NCI-H146 treated with DMSO at 0.1 percent for 48 hours (cell line): Measurements from ENCODE around the gene TOLLIP.

Experiments
- DNase-seq: peaks from one replicate; lab custom pipeline; 2025; ENCODE audit not compliant: unreplicated experiment; lab: John Stamatoyannopoulos, UW

TOLLIP gene

DNA sequence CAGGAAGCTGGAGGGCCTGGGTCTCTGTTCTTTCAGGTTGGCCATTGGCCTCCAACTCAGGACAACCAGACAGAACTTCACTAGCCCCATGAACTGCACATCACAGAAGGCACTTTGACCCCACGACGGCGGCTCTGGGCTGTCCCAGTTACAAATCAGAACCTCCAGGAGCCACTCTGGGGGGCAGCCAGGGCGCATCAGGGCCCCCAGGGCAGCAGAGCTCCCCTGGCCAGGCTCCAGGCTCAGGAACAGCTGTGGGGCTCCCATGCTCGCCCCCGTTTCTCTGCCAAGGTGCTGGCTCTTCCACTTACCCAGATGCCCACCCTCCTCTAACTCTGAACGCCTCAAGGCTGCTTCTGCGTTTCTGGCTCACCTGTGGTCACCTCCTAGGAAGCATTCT, 25.5 kb downstream of the TOLLIP start:
- no peak for DNase-seq

DNA sequence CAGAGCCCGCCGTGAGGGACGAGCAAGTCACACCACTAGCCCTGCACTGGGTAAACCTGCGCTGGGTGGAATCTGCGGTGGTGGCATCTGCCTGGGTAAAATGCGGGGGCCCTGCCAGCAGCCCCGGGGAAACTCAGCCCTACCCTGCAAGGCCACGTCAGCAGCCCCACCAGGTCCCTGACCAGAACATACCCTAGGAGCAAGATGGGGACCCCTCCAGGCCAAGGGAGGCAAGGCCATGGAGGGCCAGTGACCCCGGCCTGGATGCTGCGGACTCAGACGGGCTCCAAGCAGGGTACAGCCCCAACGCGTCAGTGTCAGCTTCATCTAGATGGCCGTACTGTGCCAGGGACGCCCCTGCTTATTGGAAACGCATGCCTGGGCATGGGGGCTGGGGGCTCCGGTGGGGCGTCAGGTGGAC, 26.3 kb downstream of the TOLLIP start:
- no peak for DNase-seq

DNA sequence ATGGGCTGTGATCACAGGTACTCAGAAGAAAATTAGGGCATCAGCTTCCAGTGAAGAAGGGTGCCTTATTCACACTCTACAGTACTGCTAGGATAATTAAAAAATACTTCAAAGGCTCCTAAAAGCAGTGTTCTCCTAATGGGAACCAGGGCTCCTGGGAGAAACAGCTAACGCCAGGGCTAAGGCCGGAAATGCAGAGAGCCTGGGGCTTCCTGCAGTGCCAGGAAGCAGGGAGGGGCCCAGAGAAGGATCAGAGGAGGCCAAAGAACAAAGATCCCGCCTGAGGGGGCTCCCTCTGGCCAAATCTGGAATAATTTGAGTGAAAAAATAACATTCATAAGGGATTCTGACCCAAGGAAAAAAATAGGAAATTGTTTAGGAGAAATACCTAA, 27.5 kb downstream of the TOLLIP start:
- DNase-seq, result no peak

DNA sequence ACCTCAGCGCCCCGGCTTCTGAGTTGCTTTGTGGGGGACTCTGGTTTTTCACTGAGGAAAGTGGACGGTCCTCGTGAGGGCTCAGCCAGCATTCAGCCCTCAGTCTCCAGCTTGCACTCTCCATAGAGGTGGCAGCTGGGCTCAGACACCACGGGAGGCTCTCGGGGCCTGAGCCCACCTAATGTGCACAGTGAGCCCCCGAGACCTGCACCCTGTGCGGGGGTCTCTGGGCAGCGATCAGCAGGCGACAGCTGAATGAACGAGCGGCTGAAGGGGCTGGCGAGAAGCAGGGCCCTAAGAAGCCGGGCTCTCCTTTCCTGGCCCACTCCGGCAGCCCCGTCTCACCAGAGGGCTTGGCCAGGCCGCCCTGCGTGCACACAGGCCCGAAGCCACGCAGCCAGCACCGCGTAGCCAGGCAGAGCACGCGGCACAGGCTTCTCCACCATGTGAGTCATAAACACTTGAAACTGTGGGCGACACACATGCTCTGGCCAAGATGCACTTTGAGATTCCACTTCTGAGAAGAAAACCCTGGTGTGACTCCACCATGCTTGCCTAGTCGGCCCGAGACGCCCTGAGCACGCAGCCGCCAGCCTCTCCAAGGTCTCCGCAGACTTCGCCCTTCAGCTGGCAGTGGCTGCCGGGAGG, 28.0 kb downstream of the TOLLIP start:
- DNase-seq, result no peak

DNA sequence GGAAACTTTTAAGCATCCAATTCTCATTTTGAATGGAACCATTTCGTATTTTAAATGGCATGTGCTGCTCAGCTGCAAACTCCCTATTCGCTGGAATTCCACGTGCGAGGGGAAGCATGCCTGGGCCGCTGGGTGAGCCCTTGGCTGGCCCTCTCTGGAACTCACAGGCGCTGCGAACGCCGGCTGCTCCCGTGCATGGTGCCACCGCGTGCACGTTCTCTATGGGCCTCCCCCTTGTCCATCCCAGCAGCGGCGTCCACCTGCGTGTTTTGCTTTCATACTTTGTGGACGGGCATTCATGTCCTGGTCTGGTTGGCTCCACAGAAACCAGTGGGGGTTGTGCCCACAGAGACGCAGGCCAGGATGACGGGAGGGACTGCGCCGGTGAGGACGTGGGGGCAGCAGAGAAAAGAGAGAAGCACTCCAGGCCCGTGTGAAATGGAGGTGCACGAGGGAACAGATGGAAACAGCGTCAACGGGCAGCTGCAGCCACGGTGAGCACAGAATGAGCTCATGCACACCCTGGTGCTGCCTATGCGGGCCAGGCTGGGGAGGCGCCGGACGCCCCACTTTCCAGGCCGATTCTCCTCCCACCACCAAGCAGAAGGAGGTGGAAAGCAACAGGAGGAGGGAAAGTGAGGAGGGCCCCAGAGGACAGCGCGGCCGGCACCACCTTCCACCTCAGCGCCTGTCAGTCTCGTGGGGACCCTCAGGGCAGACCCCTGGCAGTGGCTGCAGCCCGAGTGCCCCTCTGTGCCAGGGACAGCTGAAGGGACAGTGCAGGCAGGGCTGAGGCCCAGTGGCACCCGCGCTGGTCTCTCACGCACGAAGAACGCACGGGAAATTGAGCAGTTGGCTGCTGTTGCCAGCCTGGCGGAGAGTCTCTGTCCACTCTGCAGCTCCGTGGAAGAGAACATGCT, 29.1 kb downstream of the TOLLIP start:
- no peak for DNase-seq

DNA sequence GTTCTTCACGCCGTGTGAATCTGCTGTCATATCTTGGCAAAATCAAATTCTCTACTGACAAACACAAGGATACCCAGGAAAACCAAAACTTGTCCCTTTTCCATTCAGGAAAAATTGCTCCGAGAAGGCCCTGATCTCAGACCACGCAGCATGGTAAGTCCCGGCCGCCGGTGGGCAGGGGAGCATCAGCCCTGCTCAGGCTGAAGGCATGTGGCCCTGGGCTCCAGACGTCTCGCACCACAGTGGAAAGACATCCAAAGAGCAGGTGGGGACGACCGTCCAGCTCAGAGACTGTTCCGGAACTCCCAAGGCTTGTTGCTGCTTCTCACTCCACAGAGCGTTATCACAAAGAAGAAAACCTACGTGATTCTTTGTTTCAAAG, 29.8 kb downstream of the TOLLIP start:
- no peak for DNase-seq

DNA sequence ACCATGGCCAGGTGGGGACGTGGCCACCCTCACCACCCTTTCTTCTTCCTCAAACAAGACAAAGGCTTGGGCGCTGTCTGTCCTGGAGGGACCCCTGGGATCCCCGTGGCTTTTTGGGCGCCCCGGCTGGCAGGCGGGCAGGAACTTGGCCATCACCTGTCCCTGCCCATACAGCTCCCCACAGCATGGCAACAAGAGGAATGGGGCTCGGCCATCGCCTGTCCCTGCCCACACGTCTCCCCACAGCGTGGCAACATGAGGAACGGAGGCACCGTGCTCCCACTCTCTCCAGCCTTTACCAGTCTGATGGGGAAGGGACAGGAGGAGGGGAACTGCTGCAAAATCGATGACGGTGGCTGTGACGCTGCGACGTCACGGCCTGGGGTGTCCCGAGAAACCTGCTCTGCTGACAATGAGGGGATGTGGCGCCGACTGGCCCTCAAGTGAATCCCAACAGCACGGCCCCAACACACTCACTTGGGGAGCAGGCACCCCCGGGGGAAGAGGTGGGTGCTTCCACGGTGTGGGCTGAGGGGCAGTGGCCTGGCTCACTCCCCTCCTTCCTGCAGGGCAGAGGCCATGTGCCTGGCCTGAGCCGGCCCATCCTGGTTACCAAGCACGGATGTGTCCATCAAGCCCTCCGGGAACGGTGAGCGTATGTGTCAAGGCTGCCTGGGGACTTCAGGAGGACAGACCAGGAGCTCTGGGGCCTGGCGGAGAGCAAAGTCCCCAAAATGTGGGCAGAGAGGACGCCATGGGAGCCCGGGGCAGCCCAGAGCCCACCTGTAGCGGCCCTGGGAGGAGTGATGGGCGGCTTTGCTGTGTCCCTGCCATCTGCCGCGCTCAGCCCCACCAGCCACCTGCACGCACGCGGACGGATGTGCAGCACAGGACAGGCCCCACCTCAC, 30.4 kb downstream of the TOLLIP start:
- DNase-seq, result no peak

DNA sequence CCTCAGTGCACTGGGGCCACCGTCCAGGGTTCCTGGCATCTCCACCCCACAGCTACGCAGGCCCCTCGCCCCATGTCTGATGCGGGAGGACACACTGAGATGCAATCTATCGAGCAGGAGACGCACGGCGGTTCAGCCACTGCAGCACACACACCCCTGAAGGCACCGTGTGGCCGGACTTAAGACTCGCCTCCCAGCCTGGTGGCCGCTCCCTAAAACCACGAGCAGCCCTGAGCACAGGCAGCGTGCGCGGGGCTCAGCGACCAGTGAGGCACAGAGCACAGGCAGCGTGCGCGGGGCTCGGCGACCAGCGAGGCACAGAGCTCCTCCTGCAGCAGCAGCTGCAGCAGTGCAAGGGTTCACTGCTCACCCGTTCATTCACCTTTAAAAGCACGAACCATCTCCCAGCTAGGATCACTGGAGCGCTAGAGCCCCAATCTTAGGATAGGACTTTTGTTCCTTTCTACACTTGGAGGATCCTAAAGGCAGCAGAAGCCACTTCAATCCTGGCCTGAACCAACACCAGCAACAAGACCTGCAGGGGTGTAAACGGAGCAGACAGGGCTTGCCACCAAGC, 31.4 kb downstream of the TOLLIP start:
- DNase-seq, result no peak

DNA sequence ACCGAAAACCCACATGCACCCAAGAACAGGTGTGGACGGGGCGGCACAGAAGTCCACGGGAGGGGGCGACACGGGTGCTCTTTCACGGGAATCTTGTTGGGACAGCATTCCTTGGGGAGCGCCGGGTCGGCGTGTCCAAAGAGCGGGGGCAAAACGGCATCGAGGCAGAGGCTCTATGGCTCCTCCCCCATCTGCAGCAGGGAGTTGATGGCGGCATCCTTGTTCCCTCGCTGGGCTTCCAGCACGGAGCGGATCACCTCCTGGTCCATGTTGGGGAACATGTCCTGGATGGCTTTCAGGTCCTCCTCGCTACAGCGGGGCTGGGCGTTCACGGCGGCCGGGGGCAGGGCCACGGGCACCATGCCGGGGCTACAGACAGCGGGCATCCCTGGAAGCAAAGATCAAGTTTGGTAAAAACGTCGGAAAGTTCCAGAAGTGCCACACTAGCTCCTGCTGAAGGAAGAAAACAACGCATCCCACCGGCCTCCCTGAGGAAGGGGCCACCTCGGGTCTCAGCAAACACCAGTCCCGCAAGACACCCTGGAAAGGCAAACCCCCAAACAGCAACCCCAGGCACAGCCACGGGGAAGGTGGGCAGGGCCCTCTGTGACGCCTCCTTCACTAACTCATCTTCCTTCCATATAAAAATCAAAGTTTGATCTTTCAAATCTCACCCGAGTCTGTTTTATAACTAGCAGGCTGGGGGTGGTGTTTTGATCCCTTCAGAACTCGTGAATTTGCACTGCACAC, 32.4 kb downstream of the TOLLIP start:
- no peak for DNase-seq

DNA sequence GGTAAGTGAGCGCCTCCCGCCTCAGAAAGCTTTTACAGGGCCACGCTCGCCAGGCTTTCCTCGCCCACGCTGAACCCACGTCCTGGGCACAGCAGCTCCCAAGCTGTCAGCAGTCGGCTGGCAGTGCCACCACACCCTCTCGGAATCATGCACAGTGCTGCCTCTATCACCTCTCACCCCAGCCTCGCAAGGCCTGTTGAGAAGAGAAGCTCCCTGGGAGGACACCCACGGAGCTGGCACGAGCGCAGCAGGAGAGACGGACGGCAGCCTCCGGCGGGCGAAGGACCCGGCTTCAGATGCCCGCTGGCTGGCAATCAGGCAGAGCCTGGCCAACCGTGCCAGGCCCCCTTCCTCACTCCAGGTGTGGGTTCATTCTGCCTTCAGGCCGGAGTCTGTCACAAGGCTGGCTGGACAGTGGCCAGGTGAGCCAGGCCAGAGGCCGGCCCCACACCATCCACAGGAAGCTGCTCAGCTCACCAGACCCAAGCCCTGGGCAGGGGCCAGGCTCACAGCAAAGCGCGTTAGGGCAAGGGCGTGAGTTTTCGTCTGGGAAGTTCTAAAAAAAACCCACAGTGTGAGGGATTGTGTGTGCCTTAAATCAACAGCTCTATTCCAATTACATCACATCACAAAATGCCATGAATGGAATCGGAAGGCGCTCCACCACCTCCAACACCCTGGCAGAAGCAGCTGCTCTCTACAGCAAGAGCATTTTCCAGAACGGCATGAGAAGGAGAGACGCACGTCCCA, 33.2 kb downstream of the TOLLIP start:
- DNase-seq, result no peak

DNA sequence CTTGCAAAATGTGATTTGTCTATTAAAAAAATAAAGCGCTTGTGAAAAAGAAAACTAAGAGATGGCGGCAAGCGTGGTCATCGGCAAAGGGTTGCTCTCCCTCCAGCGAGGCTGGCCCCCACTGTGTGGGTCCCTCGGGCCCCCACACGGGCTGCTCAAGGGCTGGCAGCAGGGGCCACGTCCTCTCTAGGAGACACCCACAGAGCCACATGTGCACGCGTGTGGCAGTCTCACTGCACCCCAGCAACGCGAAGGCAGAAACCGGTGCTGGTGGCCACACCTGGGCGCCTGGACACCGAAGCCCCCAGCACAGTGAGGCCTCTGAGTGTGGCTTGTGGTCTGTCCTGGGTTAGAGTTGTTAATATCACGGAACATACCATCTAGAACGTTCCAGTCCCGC, 34.4 kb downstream of the TOLLIP start:
- DNase-seq, result no peak

DNA sequence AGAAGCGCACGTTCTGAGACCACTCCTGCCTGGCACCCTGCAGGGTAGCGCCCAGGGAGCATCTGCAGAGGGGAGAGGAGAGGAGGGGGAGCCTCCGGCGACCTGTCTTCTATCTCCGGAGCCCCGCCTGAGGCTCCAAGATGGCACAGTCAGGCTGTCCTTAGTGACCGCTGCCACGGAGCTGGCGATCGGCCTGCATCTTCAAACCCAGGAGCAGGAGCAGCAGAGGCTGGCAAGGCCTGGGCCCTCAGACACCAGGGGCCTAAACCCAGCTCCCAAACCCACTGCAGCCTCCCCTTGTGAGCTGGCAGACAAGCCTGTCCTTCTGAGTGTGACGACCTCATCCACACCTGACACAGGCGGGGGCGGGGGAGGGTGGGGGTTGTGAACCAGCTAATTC, 34.9 kb downstream of the TOLLIP start:
- no peak for DNase-seq

DNA sequence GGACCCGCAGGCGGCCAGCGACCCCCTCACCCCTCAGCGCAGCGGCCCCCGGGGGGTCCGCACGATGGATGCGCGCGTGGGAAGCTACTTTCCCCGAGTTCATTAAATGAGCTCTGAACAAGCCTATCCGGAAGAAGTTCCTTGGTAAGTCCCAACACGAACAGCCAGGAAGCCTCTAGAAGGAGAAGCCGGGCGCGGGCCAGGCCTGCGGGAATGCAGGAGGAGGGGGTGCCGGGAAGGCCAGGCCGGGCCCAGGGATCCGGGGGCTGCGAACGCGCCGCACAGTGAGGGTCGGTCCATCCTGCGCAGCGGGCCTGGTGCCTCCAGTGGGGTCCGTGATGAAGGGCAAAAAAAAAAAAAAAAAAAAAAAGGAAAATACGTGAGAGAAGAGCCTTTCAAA, 36.9 kb downstream of the TOLLIP start:
- DNase-seq, result no peak

DNA sequence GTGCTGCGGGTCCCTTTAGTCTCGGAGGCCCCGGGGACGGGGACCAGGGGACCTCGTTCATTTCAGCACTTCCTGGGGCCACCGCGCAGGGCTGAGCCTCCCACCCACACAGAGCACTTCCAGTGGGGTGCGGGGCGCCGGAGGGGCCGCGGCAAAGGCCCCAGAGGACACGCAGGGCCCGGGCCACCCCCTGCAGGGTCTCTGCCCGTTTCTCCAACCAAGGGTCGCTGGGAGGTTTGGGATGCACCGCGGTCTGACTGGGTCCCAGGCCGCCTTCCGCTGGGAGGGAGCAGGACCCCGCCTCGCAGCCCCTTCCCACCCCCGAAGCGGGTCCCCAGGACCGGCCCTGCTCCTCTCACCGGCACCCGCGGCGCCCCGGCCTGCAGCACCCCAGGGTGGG, 37.5 kb downstream of the TOLLIP start:
- no peak for DNase-seq

DNA sequence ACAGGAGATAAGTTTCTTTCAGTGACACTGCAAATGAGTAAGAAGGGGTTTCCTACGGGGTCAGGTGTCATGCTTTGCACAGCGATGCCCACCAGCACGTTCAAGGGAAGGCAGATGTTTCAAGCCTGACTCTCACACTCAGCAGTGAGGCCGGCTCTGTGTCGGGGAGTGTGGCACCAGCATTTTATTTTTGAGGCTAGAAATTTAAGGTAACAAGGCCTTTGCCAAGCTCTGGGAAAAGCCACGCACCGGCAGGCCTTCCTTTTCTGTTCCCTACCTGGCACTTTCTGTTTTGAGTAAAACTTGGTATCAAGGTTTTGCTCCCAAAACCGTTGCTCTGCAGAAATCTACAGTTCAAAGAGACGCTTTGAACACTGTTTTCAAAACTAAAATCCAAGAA, 38.0 kb downstream of the TOLLIP start:
- DNase-seq, result no peak

DNA sequence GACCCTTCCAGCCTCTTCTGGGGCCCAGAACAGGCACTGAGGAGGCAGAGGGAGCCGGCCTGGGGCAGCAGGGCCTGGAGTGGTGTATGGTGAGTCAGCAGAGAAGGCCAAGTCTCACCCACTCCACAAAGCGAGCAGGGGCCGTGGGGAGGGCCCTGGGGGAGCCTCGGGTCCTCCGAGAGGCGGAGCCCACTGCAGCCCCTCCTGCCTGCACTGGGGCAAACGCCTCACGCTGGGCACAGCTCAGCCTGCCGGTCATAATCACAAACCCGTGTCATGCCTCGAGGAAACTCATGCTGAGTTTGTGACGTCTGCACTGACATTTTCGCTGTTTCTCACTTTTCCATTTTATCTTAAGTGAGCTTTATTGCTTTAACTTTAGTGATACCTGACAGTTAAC, 38.4 kb downstream of the TOLLIP start:
- no peak for DNase-seq

DNA sequence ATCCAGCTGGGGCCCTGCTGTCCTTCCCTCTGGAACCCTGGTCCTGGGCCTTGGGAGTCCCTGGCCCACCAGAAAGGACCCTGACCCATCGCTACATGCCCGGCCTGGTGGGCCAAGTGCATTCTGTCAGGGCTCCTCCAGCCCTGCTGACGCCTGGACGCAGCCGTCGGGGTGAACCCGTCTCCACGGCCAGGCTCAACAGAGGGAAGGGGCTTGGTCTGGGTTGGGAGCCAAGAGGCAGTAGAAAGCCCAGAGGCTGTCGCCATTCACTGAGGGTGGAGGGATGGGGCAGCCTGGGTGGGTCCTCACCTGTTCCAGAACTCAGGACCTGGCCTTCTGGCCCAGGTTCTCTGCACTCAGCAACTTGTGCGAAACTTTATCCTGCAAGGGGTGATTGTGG, 39.0 kb downstream of the TOLLIP start:
- no peak for DNase-seq

DNA sequence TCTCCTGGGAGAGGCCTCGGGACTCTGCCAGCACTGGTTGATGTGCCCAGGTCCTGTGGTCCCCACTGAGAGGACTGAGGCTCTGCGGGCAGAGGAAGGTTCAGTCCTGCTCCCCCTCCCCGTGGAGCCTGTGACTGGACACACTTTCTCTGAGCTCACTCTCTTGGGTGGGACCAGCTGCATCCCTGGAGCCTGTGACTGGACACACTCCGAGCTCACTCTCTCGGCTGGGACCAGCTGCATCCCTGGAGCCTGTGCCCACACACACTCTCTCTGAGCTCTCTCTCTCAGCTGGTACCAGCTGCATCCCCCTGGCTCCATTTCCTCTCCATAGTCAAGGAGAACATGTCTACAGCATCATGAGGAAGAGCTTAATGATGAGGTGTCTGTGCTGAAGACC, 39.5 kb downstream of the TOLLIP start:
- no peak for DNase-seq

DNA sequence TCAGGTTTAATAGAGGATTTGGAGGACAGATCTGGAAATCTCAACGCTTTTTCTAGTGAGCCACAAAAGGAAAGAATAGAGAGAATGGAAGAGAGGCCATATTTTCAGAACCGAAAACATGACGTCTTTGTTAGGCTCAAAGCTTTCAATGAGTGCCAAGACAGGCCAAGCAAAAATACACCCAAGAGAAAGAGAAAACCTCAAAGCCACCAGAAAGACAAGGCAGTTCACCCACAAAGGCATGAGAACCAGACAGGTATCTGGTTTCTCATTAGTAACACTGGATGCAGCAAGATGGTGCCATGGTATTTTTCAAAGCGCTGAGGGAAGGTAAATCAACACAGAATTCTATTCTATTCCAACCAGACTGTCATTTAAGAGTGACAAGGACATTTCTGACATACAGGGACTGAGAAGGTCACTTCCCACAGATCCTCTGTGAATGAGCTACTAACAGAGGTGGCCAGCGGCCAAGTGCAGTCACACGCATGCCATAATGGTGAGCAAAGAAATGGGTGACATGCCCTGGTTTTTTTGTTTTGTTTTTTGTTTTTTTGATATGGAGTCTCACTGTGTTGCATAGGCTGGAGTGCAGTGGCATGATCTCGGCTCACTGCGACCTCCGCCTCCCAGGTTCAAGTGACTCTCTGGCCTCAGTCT, 41.9 kb downstream of the TOLLIP start:
- DNase-seq, result no peak
